HG02938 (cell line): ENCODE results near the gene FGF22.
"Not testable (repeated sequence)": the region's sequence is repeated elsewhere in the genome, so short reads cannot be mapped to it uniquely, and the experiment has no call there.

Experiments
- ATAC-seq: cut with Tn5 transposase; IDR thresholded peaks from one replicate; pipeline ENCODE4 v1.9.1; 2021; ENCODE audit warnings: mild to moderate bottlenecking, moderate library complexity; ENCODE audit not compliant: unreplicated experiment

FGF22 gene

DNA sequence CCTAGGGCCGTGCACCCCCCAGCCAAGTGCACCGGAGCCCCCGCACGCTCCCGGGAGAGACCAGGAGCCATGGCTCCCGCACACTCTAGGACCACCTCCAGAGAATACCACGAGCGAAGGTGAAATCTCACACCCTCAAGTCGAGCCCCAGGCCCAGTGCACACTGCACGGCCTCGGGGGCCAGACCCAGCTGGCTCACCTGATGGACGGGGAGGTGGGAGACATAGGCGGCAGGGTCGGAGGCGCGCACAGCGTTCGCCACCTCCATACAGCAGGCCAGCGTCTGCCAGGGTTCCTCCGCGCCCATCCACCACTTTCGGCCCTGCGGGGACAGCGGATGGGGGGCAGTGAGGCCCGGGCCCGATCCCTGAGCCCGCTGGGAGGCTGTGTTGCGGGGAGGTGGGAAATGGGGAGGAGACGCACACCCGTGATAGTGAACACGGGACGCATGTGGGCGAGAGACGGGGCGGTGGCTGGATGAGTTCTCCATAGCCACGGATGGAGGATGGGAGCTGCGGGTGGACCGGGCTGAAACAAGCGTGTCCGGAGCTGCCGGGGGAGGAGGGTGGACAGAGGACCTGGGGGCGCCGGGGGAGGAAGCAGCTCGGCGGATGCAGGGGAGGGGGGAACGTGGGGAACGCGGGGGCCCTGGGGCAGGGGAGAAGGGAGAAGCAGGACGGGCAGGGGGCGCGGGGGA, 19.4 kb upstream of the FGF22 start:
- no peak for ATAC-seq

DNA sequence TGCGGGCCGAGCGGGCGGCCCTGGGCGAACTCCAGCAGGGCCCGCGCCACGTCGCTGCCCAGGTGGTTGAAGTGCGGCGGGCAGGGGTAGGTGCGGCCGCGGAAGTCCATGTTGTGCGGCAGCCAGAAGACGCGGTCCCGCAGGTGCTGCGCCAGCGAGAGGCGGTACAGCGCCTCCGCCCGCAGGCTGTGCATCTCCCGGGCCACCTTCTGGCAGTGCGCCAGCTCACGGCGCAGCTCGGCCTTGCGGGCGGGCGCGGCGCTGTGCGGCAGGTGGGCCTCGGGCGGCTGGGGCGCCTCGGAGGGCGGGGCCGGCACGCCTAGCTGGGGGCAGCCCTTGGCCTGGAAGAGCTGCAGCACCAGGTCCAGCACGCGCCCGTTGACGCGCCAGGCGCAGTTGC, 18.5 kb upstream of the FGF22 start:
- not testable (repeated sequence) for ATAC-seq

GRCh38 chr19:621819-622218, 17.9 kb upstream of the FGF22 start:
- no peak for ATAC-seq

GRCh38 chr19:622666-623065, 17.0 kb upstream of the FGF22 start:
- ATAC-seq: no peak

DNA sequence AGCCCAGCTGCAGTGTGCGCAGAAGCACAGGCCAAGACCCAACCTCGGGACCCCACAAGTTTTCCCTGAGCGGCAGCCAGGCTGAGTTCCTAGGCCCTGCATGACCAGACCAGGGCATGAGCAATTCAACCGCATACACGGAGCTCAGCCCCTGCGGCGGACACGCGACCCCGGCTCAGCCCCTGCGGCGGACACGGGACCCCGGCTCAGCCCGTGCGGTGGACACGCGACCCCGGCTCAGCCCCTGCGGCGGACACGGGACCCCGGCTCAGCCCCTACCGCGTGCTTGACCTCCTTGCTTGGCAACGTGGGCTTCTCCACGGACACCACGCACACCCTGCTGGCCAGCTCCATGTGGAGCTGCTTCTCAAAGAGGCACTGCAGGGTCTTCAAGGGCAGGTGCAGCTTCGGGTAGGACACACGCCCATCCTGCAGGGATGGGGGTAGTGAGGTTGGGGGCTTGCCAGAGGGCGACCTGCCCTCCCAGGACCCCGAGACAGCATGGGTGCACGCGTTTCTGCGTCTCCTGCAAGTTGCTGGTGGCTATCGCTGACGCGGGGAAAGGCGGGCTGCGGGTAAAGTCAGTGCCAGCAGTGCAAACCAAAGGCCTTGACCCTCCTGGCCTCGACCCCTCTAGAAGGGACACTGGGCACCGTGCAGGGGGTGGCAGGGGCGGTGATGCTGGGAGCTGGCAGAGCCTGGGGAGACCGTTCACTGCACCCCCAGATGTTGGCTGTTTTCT, 16.3 kb upstream of the FGF22 start:
- no peak for ATAC-seq

GRCh38 chr19:623974-624373, 15.7 kb upstream of the FGF22 start:
- ATAC-seq: no peak

- ATAC-seq: no peak
Measured at GRCh38 chr19:624433-625109, 15.1 kb upstream of the FGF22 start.

GRCh38 chr19:625257-625656, 14.4 kb upstream of the FGF22 start:
- ATAC-seq: no peak

GRCh38 chr19:626566-626965, 13.1 kb upstream of the FGF22 start:
- ATAC-seq: not testable (repeated sequence)

DNA sequence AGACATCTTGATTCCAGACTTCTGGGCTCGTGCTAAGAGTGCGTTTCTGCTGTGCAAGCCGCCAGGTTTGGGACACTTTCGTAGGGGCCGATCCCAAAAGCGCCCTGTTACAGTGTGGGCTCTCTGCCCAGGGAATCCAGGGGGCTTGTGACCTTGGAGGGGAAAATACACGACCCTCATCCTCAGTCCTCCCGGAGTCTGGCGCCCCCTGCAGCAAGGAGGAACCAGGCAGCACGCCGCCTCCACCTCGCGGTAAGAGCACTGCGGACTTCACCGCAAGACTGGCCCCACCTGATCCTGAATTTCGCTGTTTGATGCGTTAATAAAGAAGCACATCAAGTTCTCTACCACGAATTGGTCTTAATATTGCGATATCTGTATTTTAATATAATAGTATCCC, 11.5 kb upstream of the FGF22 start:
- ATAC-seq: no peak

DNA sequence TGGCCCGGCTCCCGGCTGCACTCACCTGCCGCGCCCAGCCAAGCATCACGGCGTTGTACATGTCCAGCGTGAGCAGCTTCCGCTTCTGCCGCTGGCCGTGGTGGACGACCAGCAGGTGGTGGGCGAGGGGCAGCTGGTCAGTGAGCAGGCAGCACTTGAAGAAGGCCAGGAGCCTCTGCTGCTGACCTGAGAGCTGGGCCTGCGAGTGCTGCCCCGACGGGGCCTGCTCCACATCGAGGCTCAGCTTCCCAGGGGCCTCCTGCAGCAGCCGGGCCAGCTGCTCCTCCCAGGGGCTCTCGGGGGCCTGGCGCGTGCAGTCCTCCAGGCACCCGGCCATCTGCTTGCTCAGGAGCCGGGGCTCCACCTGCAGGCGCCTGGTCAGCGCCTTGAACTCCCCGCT, 10.2 kb upstream of the FGF22 start:
- not testable (repeated sequence) for ATAC-seq

DNA sequence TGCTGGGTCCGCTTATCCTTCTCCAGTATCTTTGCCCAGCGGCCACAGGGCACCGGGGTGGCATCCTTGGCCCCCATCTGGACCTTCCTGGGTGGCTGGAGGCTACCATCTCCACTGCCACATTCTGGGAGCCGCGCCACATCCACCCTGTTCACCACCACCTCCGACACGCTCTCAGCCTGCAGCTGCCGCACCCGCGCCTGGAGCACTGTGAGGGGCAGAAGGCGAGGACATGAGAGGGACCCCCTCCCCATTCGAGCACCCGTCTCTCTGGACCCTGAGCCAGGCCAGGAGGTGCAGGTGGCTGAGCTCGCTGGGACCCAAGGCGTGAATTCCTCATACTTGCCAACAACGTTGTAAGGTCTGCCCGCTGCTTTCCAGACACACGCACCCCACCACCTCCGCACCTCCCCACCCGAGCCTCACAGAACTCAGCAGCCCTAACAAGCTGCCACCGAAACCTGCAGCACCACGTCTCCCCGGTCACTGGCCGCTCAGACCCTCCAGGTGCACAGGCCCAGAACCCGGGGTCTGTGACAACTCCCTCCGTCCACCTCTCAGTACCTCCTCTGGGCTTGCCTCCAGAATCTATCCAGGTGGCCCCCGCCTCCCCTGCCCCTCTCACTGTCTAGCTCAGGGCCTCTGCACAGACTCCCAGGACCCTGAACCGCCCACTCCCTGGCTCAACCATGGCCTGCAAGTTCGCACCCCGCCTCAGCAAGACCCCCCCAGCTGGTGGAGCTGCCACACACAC, 9.5 kb upstream of the FGF22 start:
- ATAC-seq: no peak

- no peak for ATAC-seq
Measured at GRCh38 chr19:632579-633067, 7.1 kb upstream of the FGF22 start.

- peak; percentile 75 for ATAC-seq
Measured at GRCh38 chr19:633068-633785, 6.5 kb upstream of the FGF22 start, which contains the start of gene POLRMT. Gene POLRMT, minus strand, starts transcription at chr19:633537. Its CDS starts 25 bp downstream, at chr19:633512.

DNA sequence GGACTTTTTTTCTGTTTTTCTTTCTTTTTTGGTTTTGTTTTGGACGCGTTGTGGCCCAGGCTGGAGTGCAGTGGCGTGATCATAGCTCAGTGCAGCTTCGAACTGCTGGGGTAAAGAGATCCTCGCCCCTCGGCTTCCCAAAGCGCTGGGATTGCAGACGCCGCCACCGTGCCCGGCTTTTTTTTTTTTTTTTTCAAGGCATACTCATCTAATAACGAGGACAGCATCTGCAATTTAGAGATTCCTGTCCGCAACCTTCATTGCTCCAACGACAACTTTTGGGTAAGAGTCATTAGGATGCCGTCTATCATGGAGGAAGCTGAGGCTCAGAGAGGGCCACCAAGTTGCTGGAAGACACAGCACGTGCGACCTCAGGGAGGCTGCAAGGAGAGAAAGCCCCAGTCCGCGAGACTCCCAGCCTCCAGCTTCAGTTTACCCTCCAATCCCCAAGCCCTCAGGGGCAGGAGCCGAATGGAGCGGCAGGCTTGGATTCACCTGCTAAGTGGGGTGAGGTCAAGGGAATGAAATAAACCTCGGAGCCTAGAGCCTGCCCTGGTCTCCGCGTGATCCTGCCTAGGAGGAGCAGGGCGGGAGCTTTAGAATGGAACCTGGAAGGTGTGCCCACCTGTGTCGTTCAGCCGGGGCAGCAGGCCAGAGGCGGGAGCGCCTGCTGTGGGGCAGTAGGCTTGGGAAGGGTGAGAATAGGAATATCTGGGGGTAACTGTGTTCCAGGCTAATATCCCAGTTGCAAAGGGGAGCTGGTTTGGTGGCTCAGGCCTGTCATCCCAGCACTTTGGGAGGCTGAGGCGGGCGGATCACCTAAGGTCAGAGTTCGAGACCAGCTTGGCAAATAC, 5.7 kb upstream of the FGF22 start:
- no peak for ATAC-seq

GRCh38 chr19:634975-635652, 4.6 kb upstream of the FGF22 start:
- ATAC-seq: no peak

DNA sequence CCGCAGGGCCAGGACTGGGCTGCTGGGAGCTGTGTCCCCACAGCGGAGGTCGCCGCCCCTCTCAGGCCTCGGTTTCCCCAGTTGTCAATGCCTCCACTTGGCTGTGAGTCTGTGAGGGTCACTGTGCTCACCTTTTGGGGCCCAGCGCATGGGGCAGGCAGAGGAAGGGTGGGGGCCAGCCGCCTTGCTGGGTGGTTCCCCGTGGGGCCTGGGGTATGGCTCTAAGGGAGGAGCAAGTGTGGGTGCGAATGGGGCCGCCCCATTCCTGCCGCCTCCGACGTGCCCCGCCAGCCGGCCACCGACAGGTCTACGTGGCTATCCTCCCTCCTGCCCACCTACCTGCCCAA, 800 bp upstream of the FGF22 start:
- no peak for ATAC-seq

DNA sequence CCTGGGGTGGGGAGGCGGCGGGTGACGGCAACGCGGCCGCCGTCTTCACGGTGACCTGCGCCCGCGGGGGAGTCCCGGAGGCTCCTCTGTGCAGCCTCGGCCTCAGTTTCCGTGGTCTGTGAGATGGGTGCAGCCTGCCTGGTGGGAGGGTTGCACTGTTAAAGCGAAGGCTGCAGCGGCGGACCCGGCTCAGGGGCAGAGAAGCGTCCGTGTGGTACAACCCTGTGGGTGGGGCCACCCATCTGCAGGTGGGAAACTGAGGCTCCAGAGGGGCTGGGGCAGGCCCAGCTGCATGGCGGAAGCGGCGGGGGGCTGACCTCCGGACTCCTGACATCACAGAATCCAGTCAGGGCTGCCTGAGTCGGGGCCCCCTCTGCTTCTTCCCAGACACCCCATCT, 481 bp downstream of the FGF22 start:
- no peak for ATAC-seq

DNA sequence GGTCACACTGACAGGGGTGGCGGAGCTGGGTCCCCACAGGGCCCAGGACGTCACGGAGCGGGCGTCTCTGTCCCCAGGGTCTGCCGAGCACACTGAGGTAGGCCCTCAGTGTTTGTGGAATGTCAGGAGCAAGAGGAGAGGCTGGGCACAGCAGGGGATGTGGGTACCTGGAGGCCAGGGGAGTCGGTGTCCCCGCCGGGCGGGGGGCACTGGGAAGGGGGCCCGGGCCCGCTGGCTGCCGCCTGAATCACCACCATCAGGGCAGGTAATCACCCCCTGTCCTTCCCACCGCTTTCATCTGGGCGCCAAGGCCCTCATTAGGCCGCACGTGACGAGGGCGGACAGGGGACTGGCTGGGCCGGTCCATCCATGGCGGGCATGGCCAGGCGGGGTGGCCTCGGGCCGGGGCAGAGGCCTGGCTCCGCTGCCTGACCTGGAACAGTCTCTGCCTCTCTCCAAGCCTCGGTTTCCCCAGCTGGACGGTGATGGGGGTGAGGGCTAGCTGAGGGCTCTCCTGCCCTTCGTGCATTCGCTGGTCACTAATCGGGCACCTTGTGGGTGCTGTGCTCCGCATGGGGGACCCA, 1.0 kb downstream of the FGF22 start:
- no peak for ATAC-seq
